Heart left ventricle (tissue), 16 donors: ENCODE data around the gene MCC. TPM values are rescaled to one million over a fixed set of nuclear protein-coding genes. Genes with fewer than 3 reads are reported as not detected.

ENCODE experiments used
- ATAC-seq, 4 donors: fragments of 200-7000 bp; cut with Tn5 transposase; one replicate each; pipeline ENCODE4 v1.9.1; 2020 to 2022; ENCODE audit warnings: moderate library complexity in 4 of 4, mild to moderate bottlenecking in 3 of 4, moderate number of reproducible peaks in 1 of 4
- DNase-seq, 5 donors: peaks; one replicate each; pipeline ENCODE4 v3.0.0-alpha.2; 2020
- H3K27ac ChIP-seq, 12 donors: fragments of 200-600 bp; sonication (generic) in 4 of 12; one replicate each; pipeline versions ENCODE4 v1.5.0 to v1.8.0; 2016 to 2022; ENCODE audit warnings: mild to moderate bottlenecking in 2 of 12
- H3K27me3 ChIP-seq, 9 donors: fragments of 200-600 bp; sonication (generic) in 2 of 9; one replicate each; pipeline versions ENCODE4 v1.5.1 to v1.8.0; 2016 to 2022; ENCODE audit warnings: mild to moderate bottlenecking in 3 of 9
- H3K36me3 ChIP-seq, 9 donors: fragments of 200-600 bp; sonication (generic) in 2 of 9; one replicate each; pipeline versions ENCODE4 v1.5.0 to v1.8.0; 2018 to 2022; ENCODE audit warnings: mild to moderate bottlenecking in 2 of 9
- H3K4me1 ChIP-seq, 12 donors: fragments of 200-600 bp; sonication (generic) in 4 of 12; one replicate each; pipeline versions ENCODE4 v1.5.0 to v1.8.0; 2016 to 2022; ENCODE audit warnings: mild to moderate bottlenecking in 3 of 12
- H3K4me3 ChIP-seq, 12 donors: fragments of 200-600 bp; sonication (generic) in 4 of 12; one replicate each; pipeline versions ENCODE4 v1.5.0 to v1.8.0; 2017 to 2022; ENCODE audit warnings: mild to moderate bottlenecking in 9 of 12, moderate library complexity in 4 of 12
- H3K9me3 ChIP-seq, 12 donors: fragments of 200-600 bp; sonication (generic) in 4 of 12; one replicate each; pipeline versions ENCODE4 v1.5.0 to v1.8.0; 2016 to 2022; ENCODE audit warnings: mild to moderate bottlenecking in 1 of 12
- POLR2A ChIP-seq, 2 donors: fragments of 450-650 bp; IDR thresholded peaks; one replicate each; pipeline ENCODE4 v1.6.1; 2017; ENCODE audit warnings: antibody characterized with exemption in 2 of 2, mild to moderate bottlenecking in 2 of 2, moderate library complexity in 2 of 2
- WGBS, 4 donors: extraction: QIAGEN DNeasy Blood & Tissue Kit in 2 of 4; methylation state at CpG; one replicate each; pipeline versions ENCODE4 v1.1.5 to v1.1.7; 2013 to 2018; 5-methylcytosine and 5-hydroxymethylcytosine counted together
- intact Hi-C, 10 donors: fragments of 100-400 bp; cut with DNase I; formaldehyde crosslinking; loops; one replicate each; pipeline versions ENCODE4 v1.11.1 to v1.14.2; 2022
- polyA plus RNA-seq, 2 donors: library from polyadenylated mRNA; stranded (reverse); fragments of 200-250 nt; gene quantifications; one replicate each; pipeline ENCODE4 v1.2.3, GENCODE V29; 2013
- total RNA-seq, 9 donors: library from RNA; depleted of rRNA in 2 of 9; stranded (reverse); fragments of >200 nt in 2 of 9; fragmentation: NEBNext Ultra II Directional in 3 of 9; extraction: Animal tissue kit (Norgen Biotek cat#: 25700) in 3 of 9; gene quantifications; one replicate each; pipeline versions ENCODE4 v1.1.0 to v1.2.4, GENCODE V29; 2016 to 2023
- TF ChIP-seq, protein P1 (sequence below), 12 donors: fragments of 200-600 bp; sonication (generic) in 4 of 12; IDR thresholded peaks; one replicate each; pipeline versions ENCODE4 v1.5.0 to v1.8.0; 2018 to 2022; ENCODE audit warnings: antibody characterized with exemption in 12 of 12, mild to moderate bottlenecking in 5 of 12
- donor health status: ischemic (EF 13 %, LVEDD 7.1; RV severe dilation, severe dysfunction).
- donor health status: healthy with polysubstance abuse.
- donor health status: DM: no; HTN: yes; CAD: no.
- donor health status: DM: no; HTN: no; CAD: no.
- donor health status: ischemic (EF 25% LVEDD 6.9; RV normal size, moderate dysfunction).
- donor health status: ischemic (EF 25% LVEDD 5.7; RV mildly dilated, moderate dysfunction).
- donor health status: healthy.
- donor health status: DM: yes; HTN: yes; CAD: no.
- donor health status: ischemic (EF 35%, LVEDD 5.7; RV mildly dilated, moderate dysfunction).
- donor health status: nonischemic (EF 11% LVEDD 7.7; RV severe dilation, severe dysfunction).
- donor health status: DM: yes; HTN: yes; CAD: no.
- donor health status: PGD.
- donor health status: ischemic (EF 29% LVEDD 5.4; RV normal size, mild dysfunction).
- donor health status: nonischemic (EF 23%, LVEDD 6.1; RV moderate dilation, normal function).

Gene MCC
- total and polyA plus RNA-seq, 11 donors: 6.1 to 33.8 (median 24.3) TPM

DNA sequence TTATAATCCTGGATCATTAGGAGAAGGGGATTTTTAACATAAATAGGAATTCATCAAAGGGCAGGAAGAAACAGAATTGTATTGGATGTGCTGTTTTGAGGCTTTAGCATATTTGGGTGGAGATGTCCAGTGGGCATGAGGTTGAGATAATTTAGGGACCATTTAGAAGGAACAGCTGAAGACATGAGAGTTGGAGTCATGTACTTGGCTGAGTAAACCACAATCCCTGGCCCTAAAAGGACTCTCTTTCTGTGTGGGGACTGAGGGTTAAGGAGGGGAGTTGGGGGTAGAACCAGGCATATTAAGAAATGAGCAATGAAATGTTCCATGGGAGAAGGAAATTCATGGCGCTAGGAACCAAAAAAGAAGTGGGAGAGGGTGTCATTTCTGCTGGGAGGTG is 450.1 kb downstream of the MCC start:
- Histone ChIP-seq H3K27me3 (no peaks in the 10 kb centered on the region), H3K4me1 (peaks cover 0 to 25% (median 7%) of the 10 kb centered on the region in 12 donors), H3K4me3 (no peak overlapping the region), H3K36me3 (peaks cover 0 to 72% (median 50%) of the 10 kb centered on the region in 9 donors), H3K9me3 (no peaks in the 10 kb centered on the region), H3K27ac (no peak overlapping the region)
- TF ChIP-seq, protein P1, sequence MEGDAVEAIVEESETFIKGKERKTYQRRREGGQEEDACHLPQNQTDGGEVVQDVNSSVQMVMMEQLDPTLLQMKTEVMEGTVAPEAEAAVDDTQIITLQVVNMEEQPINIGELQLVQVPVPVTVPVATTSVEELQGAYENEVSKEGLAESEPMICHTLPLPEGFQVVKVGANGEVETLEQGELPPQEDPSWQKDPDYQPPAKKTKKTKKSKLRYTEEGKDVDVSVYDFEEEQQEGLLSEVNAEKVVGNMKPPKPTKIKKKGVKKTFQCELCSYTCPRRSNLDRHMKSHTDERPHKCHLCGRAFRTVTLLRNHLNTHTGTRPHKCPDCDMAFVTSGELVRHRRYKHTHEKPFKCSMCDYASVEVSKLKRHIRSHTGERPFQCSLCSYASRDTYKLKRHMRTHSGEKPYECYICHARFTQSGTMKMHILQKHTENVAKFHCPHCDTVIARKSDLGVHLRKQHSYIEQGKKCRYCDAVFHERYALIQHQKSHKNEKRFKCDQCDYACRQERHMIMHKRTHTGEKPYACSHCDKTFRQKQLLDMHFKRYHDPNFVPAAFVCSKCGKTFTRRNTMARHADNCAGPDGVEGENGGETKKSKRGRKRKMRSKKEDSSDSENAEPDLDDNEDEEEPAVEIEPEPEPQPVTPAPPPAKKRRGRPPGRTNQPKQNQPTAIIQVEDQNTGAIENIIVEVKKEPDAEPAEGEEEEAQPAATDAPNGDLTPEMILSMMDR (IDR thresholded peaks at IDR 0.05): no peak
- intact Hi-C loops: no loop called here
- 93 to 100% (median 94%) methylated on average over 1 of the region's 1 CpG for WGBS, 4 donors
- no peak for ATAC-seq
- DNase-seq: no peak

DNA sequence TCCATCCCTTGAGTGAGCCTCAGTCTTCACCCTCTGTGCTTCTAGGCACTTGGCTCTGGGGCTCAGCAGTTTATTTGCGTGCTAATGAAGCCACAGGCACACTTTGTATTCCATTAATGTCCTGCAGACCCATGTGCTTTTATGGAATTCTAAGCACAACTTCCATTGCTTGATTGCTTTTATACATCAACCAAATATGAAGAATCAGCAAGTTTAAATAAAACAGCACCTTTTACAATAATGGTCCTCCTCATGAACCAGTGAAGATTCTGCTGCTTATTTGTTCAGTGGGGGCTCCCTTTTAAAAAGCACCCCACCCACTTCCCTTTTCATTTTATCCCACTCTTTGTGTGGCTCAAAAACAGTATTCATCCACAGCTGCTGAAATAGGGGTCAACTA is 451.4 kb downstream of the MCC start:
- Histone ChIP-seq H3K4me3 (no peak overlapping the region), H3K36me3 (peaks cover 0 to 66% (median 50%) of the 10 kb centered on the region in 9 donors), H3K27me3 (no peaks in the 10 kb centered on the region), H3K27ac (no peak overlapping the region), H3K9me3 (no peaks in the 10 kb centered on the region), H3K4me1 (peaks cover 0 to 34% (median 9%) of the 10 kb centered on the region in 12 donors)
- 93 to 100% (median 96%) methylated on average over 1 of the region's 1 CpG for WGBS, 4 donors
- TF ChIP-seq POLR2A (IDR thresholded peaks at IDR 0.05): no peak
- TF ChIP-seq, protein P1 (IDR thresholded peaks at IDR 0.05): no peak
- ATAC-seq (no peak), DNase-seq (no peak)
- intact Hi-C loops: no loop called here

DNA sequence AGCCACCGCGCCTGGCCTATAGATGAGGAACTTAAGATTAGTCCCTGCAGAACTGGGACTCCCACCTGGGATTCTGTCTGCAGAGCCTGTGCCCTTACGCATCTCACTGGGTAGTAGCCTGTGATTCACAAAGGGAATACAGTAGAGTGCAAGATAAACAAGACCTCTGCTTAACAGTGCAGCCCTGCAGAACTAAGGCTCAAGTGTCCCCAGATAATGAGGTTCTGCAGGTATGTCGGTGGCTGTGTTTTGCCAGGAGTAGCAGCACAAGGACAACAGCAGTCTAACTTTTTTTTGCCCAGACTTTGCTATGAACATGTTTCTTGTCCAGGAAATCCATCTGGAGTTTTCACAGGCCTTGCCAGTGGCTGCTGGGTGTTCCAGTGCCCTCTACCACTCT is 451.9 kb downstream of the MCC start:
- intact Hi-C loops: no loop called here

DNA sequence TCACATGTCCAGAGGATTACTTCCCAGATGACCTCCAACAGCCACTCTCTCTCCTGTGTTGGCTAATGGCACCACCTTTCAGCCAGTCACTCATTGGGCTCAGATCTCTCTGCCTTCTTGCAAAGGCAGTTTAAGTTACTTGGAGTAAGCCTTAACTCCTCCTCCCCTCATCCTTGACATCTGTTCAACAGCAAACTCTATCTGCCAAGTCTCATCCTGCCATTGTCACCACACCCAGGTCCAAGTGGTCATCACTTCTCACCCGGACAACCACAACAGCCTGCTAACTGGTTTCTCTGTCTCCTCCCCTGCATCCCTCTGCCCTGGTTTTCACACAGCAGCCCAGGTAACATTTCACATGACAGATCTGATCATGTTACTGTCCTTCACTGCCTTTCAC is 453.2 kb downstream of the MCC start:
- WGBS, 4 donors: 68 to 83% (median 70%) methylated on average over 1 of the region's 1 CpG

More for the DNA sequence above, 451.9 kb downstream of the MCC start:
- WGBS, 4 donors: 90 to 94% (median 92%) methylated on average over 4 of the region's 4 CpGs
- no peaks in the 10 kb centered on the region for H3K9me3 ChIP-seq
- DNase-seq: no peak
- ATAC-seq: no peak
- H3K27ac ChIP-seq: no peak overlapping the region
- no peaks in the 10 kb centered on the region for H3K27me3 ChIP-seq
- peaks cover 0 to 61% (median 46%) of the 10 kb centered on the region in 9 donors for H3K36me3 ChIP-seq
- TF ChIP-seq POLR2A (IDR thresholded peaks at IDR 0.05): no peak
- TF ChIP-seq, protein P1 (IDR thresholded peaks at IDR 0.05): no peak
- H3K4me1 ChIP-seq: peaks cover 0 to 39% (median 9%) of the 10 kb centered on the region in 12 donors
- no peak overlapping the region for H3K4me3 ChIP-seq

More for the DNA sequence above, 453.2 kb downstream of the MCC start:
- no peak for DNase-seq
- no peak overlapping the region for H3K4me3 ChIP-seq
- no peak for ATAC-seq
- H3K36me3 ChIP-seq: peaks cover 0 to 50% (median 35%) of the 10 kb centered on the region in 9 donors
- intact Hi-C loops: no loop called here
- no peaks in the 10 kb centered on the region for H3K9me3 ChIP-seq
- peak overlapping the region in 2 of 12 donors; percentile 23 to 51 for H3K27ac ChIP-seq
- H3K4me1 ChIP-seq: peaks cover 0 to 39% (median 9%) of the 10 kb centered on the region in 12 donors
- H3K27me3 ChIP-seq: no peaks in the 10 kb centered on the region
- TF ChIP-seq, protein P1 (IDR thresholded peaks at IDR 0.05): no peak
- no peak for TF ChIP-seq POLR2A (IDR thresholded peaks at IDR 0.05)
